ENCODE measurements around the gene PDLIM5. TPM values are rescaled to one million over a fixed set of nuclear protein-coding genes. Genes with fewer than 3 reads are reported as not detected.

PDLIM5 gene
- total RNA-seq, 4 donors from 2014 or later: 90.8 to 169 (median 121) TPM

- TF ChIP-seq, protein P1, sequence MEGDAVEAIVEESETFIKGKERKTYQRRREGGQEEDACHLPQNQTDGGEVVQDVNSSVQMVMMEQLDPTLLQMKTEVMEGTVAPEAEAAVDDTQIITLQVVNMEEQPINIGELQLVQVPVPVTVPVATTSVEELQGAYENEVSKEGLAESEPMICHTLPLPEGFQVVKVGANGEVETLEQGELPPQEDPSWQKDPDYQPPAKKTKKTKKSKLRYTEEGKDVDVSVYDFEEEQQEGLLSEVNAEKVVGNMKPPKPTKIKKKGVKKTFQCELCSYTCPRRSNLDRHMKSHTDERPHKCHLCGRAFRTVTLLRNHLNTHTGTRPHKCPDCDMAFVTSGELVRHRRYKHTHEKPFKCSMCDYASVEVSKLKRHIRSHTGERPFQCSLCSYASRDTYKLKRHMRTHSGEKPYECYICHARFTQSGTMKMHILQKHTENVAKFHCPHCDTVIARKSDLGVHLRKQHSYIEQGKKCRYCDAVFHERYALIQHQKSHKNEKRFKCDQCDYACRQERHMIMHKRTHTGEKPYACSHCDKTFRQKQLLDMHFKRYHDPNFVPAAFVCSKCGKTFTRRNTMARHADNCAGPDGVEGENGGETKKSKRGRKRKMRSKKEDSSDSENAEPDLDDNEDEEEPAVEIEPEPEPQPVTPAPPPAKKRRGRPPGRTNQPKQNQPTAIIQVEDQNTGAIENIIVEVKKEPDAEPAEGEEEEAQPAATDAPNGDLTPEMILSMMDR (IDR thresholded peaks at IDR 0.05; ENCODE audit: low read depth): no peak
These were observed 98.6 kb downstream of the PDLIM5 start for GRCh38 chr4:94550352-94550751.

- TF ChIP-seq, protein P1 (IDR thresholded peaks at IDR 0.05; ENCODE audit: low read depth): no peak
These were observed 99.1 kb downstream of the PDLIM5 start for GRCh38 chr4:94550851-94551250.

- TF ChIP-seq, protein P1 (IDR thresholded peaks at IDR 0.05; ENCODE audit: low read depth): no peak
These were observed 100.2 kb downstream of the PDLIM5 start for GRCh38 chr4:94551643-94552564.

DNA sequence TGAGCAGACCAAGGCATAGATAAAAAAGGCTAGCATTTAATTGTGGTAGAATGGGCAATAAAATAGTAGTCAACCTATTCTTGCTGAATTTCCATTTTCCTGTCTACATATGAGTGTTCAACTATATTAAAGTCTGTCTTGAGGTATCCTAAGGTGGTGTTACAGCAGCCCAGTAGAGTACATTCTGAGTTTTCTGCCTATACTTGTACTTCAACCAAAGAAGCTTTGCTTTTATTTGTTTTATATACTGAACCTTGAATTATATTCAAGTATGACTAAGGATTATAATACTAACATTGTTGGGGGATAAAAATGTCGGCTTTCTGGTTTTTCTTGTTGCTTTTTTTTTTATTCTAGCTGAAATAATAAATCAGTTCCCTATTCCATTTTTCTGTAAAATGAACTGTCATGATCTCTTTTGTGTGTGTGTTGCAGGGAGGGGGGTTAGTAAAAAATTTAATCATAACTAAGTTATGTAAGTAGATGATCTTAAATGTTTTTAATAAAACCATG is 106.7 kb downstream of the PDLIM5 start:
- TF ChIP-seq, protein P1 (IDR thresholded peaks at IDR 0.05; ENCODE audit: low read depth): no peak

DNA sequence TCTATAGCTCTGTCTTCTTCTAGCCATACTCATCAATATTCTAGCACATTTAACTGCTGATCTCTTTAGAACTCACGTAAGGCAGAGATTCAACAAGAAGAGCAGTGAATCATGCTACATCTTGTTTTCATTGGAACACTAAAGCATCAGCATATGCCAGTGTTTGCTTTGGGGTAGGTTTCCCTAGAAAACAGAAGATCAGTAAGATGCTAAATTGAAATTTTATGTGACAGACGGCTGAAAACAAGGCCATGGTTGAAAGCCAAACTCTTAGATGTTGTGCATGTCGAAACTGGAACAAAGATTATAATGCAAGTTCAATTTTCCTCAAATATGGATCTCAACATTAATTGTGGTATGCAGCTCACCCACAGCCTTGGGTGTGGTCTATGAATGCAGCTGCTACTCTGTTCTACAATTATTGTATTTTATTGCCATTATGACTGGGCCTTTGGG is 107.6 kb downstream of the PDLIM5 start:
- TF ChIP-seq, protein P1 (IDR thresholded peaks at IDR 0.05; ENCODE audit: low read depth): no peak

GRCh38 chr4:94561249-94562024 is 109.7 kb downstream of the PDLIM5 start:
- TF ChIP-seq, protein P1 (IDR thresholded peaks at IDR 0.05; ENCODE audit: low read depth): no peak

GRCh38 chr4:94562285-94562684 is 110.5 kb downstream of the PDLIM5 start:
- TF ChIP-seq, protein P1 (IDR thresholded peaks at IDR 0.05; ENCODE audit: low read depth): no peak
